HS-5 (cell line): ENCODE results near the gene MOV10.
"Not testable (repeated sequence)": the region's sequence is repeated elsewhere in the genome, so short reads cannot be mapped to it uniquely, and the experiment has no call there.

Source experiments
- DNase-seq: peaks from one replicate; pipeline ENCODE4 v3.0.0-alpha.2; 2012; ENCODE audit warnings: low read depth

The MOV10 gene

GRCh38 chr1:112714313-112715263 is 40.1 kb downstream of the MOV10 start:
- DNase-seq: no peak

GRCh38 chr1:112715264-112716053 is 41.0 kb downstream of the MOV10 start, which contains the start of gene PPM1J:
PPM1J (minus strand) TSS chr1:112715332; CDS start chr1:112715301, 31 bp downstream.
- DNase-seq: peak; percentile 75

- DNase-seq: peak; percentile 77
Measured at GRCh38 chr1:112716133-112716720, 41.8 kb downstream of the MOV10 start.

- DNase-seq: no peak
Measured at GRCh38 chr1:112717263-112717873, 42.9 kb downstream of the MOV10 start.

- no peak for DNase-seq
Measured at GRCh38 chr1:112718691-112719418, 44.4 kb downstream of the MOV10 start.

- no peak for DNase-seq
Measured at GRCh38 chr1:112719706-112720105, 45.2 kb downstream of the MOV10 start.

GRCh38 chr1:112720800-112721199 is 46.3 kb downstream of the MOV10 start:
- DNase-seq: no peak

- not testable (repeated sequence) for DNase-seq
Measured at GRCh38 chr1:112721294-112721693, 46.8 kb downstream of the MOV10 start.

- no peak for DNase-seq
Measured at GRCh38 chr1:112721966-112722524, 47.6 kb downstream of the MOV10 start.

GRCh38 chr1:112722601-112723510 is 48.4 kb downstream of the MOV10 start:
- DNase-seq: no peak

GRCh38 chr1:112723511-112723839 is 49.0 kb downstream of the MOV10 start:
- no peak for DNase-seq

GRCh38 chr1:112724240-112724639 is 49.8 kb downstream of the MOV10 start:
- not testable (repeated sequence) for DNase-seq

- DNase-seq: no peak
Measured at GRCh38 chr1:112727716-112728115, 53.3 kb downstream of the MOV10 start.

GRCh38 chr1:112728306-112728971 is 54.0 kb downstream of the MOV10 start:
- DNase-seq: not testable (repeated sequence)

GRCh38 chr1:112729011-112729410 is 54.6 kb downstream of the MOV10 start:
- DNase-seq: not testable (repeated sequence)

- no peak for DNase-seq
Measured at GRCh38 chr1:112729909-112730308, 55.5 kb downstream of the MOV10 start.

- DNase-seq: no peak
Measured at GRCh38 chr1:112731451-112731850, 57.0 kb downstream of the MOV10 start.

GRCh38 chr1:112735752-112736151 is 61.3 kb downstream of the MOV10 start:
- peak; percentile 91 for DNase-seq

GRCh38 chr1:112737573-112737972 is 63.1 kb downstream of the MOV10 start:
- DNase-seq: no peak
